Mesendoderm (in vitro differentiated cells): Measurements from ENCODE around the gene UXS1.
A peak's percentile ranks its signal among the peaks of the same experiment; 100 is the strongest.

ENCODE experiments used
- DNase-seq: peaks from one replicate; pipeline ENCODE4 v3.0.0; 2013
- H2AK5ac ChIP-seq: 2 replicates; pipeline ENCODE4 v1.6.1; 2013; ENCODE audit warnings: low read length, inconsistent platforms
- H2BK120ac ChIP-seq: 2 replicates; pipeline ENCODE4 v1.6.1; 2013; ENCODE audit warnings: low read depth, mild to moderate bottlenecking, low read length, moderate library complexity, mixed read lengths
- H2BK15ac ChIP-seq: replicated peaks from 2 replicates; pipeline ENCODE4 v1.6.1; 2013; ENCODE audit warnings: low read depth, mild to moderate bottlenecking, moderate library complexity
- H2BK5ac ChIP-seq: 2 replicates; pipeline ENCODE4 v1.6.1; 2013; ENCODE audit warnings: low read length, inconsistent platforms
- H3K18ac ChIP-seq: 2 replicates; pipeline ENCODE4 v1.6.1; 2013; ENCODE audit warnings: mild to moderate bottlenecking, low read length, mixed read lengths
- H3K23ac ChIP-seq: one replicate; pipeline ENCODE4 v1.6.1; 2013; ENCODE audit warnings: low read length
- H3K27ac ChIP-seq: 2 replicates; pipeline ENCODE4 v1.5.1; 2013; ENCODE audit warnings: low read depth, mild to moderate bottlenecking, inconsistent platforms, low read length, moderate library complexity
- H3K27me3 ChIP-seq: 2 replicates; pipeline ENCODE4 v1.6.1; 2013; ENCODE audit warnings: low read length, control low read depth, mild to moderate bottlenecking, inconsistent platforms; ENCODE audit not compliant: insufficient read depth, poor library complexity
- H3K36me3 ChIP-seq: 2 replicates; pipeline ENCODE4 v1.6.1; 2013; ENCODE audit warnings: low read length, inconsistent platforms; ENCODE audit not compliant: control insufficient read depth, insufficient read depth
- H3K4ac ChIP-seq: one replicate; pipeline ENCODE4 v1.6.1; 2013; ENCODE audit warnings: low read depth, mild to moderate bottlenecking, low read length, moderate library complexity
- H3K4me1 ChIP-seq: 2 replicates; pipeline ENCODE4 v1.6.1; 2013; ENCODE audit warnings: low read depth, low read length, inconsistent platforms; ENCODE audit not compliant: control insufficient read depth
- H3K4me2 ChIP-seq: 2 replicates; pipeline ENCODE4 v1.6.1; 2013; ENCODE audit warnings: low read length
- H3K4me3 ChIP-seq: 2 replicates; pipeline ENCODE4 v1.5.1; 2013; ENCODE audit warnings: mild to moderate bottlenecking, low read length
- H3K56ac ChIP-seq: one replicate; pipeline ENCODE4 v1.6.1; 2013; ENCODE audit warnings: low read length
- H3K79me1 ChIP-seq: 2 replicates; pipeline ENCODE4 v1.6.1; 2013; ENCODE audit warnings: low read length, inconsistent platforms
- H3K79me2 ChIP-seq: 2 replicates; pipeline ENCODE4 v1.6.1; 2013; ENCODE audit warnings: mild to moderate bottlenecking, low read length; ENCODE audit not compliant: control insufficient read depth, insufficient read depth
- H3K9ac ChIP-seq: 2 replicates; pipeline ENCODE4 v1.6.1; 2013; ENCODE audit warnings: low read length, inconsistent platforms
- H4K5ac ChIP-seq: one replicate; pipeline ENCODE4 v1.6.1; 2013; ENCODE audit warnings: low read length
- H4K8ac ChIP-seq: one replicate; pipeline ENCODE4 v1.6.1; 2013; ENCODE audit warnings: low read depth, mild to moderate bottlenecking, control low read depth, low read length, moderate library complexity
- WGBS: extraction: QIAGEN DNeasy Blood & Tissue Kit; methylation state at CpG from one replicate; pipeline ENCODE4 v1.1.7; 2013; ENCODE audit warnings: low lambda C conversion rate, missing lambda C conversion rate; ENCODE audit not compliant: insufficient coverage; ENCODE audit errors: extremely low coverage; 5-methylcytosine and 5-hydroxymethylcytosine counted together

Gene UXS1

GRCh38 chr2:106153781-106154180, 40.3 kb downstream of the UXS1 start:
- no peak overlapping the region for H3K27ac ChIP-seq
- no peak overlapping the region for H3K4me3 ChIP-seq
- no peak overlapping the region for H3K4me2 ChIP-seq
- H2BK5ac ChIP-seq, result no peak overlapping the region
- H4K8ac ChIP-seq, result no peak overlapping the region
- H3K9ac ChIP-seq, result no peak overlapping the region
- no peak overlapping the region for H2AK5ac ChIP-seq
- no peaks in the 10 kb centered on the region for H3K27me3 ChIP-seq
- H3K23ac ChIP-seq, result no peak overlapping the region
- no peaks in the 10 kb centered on the region for H3K36me3 ChIP-seq
- H3K4me1 ChIP-seq, result no peaks in the 10 kb centered on the region
- WGBS, result no CpG with 5 or more reads among the region's 1 CpG
- no peaks in the 10 kb centered on the region for H3K79me1 ChIP-seq
- no peak overlapping the region for H3K18ac ChIP-seq
- DNase-seq, result no peak
- H3K79me2 ChIP-seq, result no peaks in the 10 kb centered on the region
- H4K5ac ChIP-seq, result no peak overlapping the region
- H2BK15ac ChIP-seq, result no peak overlapping the region
- H3K56ac ChIP-seq, result no peak overlapping the region
- no peak overlapping the region for H3K4ac ChIP-seq
- no peak overlapping the region for H2BK120ac ChIP-seq

GRCh38 chr2:106147665-106148064, 46.4 kb downstream of the UXS1 start:
- Histone ChIP-seq H2AK5ac (no peak overlapping the region), H3K27me3 (no peaks in the 10 kb centered on the region), H3K36me3 (no peaks in the 10 kb centered on the region), H3K27ac (no peak overlapping the region), H3K4ac (no peak overlapping the region), H4K5ac (no peak overlapping the region), H2BK15ac (no peak overlapping the region), H3K18ac (no peak overlapping the region), H3K56ac (no peak overlapping the region), H3K79me1 (no peaks in the 10 kb centered on the region), H3K4me2 (no peak overlapping the region), H2BK120ac (no peak overlapping the region), H4K8ac (no peak overlapping the region), H2BK5ac (no peak overlapping the region), H3K9ac (no peak overlapping the region), H3K4me3 (no peak overlapping the region), H3K23ac (no peak overlapping the region), H3K79me2 (no peaks in the 10 kb centered on the region), H3K4me1 (no peaks in the 10 kb centered on the region)
- no peak for DNase-seq
- WGBS, result no CpG with 5 or more reads among the region's 3 CpGs

- H3K9ac ChIP-seq, result no peak overlapping the region
- no peaks in the 10 kb centered on the region for H3K79me2 ChIP-seq
- H2BK5ac ChIP-seq, result no peak overlapping the region
- no peak overlapping the region for H3K23ac ChIP-seq
- H2AK5ac ChIP-seq, result no peak overlapping the region
- no CpG with 5 or more reads among the region's 3 CpGs for WGBS
- H3K36me3 ChIP-seq, result no peaks in the 10 kb centered on the region
- peak; percentile 44 for DNase-seq
- no peaks in the 10 kb centered on the region for H3K27me3 ChIP-seq
- H3K79me1 ChIP-seq, result peaks cover 3% of the 10 kb centered on the region
- H2BK120ac ChIP-seq, result no peak overlapping the region
- no peaks in the 10 kb centered on the region for H3K4me1 ChIP-seq
- H3K18ac ChIP-seq, result no peak overlapping the region
- no peak overlapping the region for H3K27ac ChIP-seq
- no peak overlapping the region for H3K4ac ChIP-seq
- H4K5ac ChIP-seq, result no peak overlapping the region
- H2BK15ac ChIP-seq, result no peak overlapping the region
- no peak overlapping the region for H3K56ac ChIP-seq
- H3K4me2 ChIP-seq, result no peak overlapping the region
- H4K8ac ChIP-seq, result no peak overlapping the region
- H3K4me3 ChIP-seq, result no peak overlapping the region
Measured at GRCh38 chr2:106147159-106147558, 46.9 kb downstream of the UXS1 start.

DNA sequence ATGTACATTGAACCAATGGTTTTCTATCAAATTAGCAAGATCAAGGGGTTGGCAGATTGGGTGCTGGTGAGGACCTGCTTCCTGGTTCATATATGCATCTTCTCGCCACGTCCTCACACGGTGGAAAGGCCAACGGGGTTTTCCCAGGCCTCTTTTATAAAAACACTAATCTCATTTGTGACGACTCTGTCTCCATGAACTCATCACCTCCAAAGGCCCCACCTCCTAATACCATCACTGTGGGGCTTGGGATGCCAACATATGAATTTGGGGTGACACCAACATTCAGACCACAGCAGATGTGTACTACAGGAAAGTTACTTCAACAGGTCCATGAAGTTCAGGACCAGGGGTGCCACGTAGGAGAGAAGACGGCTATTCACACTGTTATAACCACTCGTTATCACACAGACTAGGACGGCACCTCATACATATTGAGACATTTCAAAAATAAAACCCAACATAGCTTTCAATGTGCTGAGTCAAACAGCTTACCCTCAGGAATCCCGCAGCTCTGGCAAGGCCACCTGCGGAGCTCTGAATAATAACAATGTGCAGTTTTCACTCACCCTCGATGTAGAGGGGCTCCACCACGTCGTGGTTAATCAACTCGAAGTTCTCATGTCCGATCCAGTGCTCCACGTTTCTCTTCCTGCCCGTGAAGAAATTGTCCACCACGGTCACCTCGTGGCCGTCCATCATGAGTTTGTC, 49.3 kb downstream of the UXS1 start:
- Histone ChIP-seq H3K27ac (no peak overlapping the region), H2BK5ac (no peak overlapping the region), H2BK15ac (no peak overlapping the region), H3K4me2 (no peak overlapping the region), H3K4ac (no peak overlapping the region), H4K8ac (no peak overlapping the region), H3K18ac (no peak overlapping the region), H3K36me3 (no peaks in the 10 kb centered on the region), H3K4me3 (no peak overlapping the region), H3K79me1 (peaks cover 3% of the 10 kb centered on the region), H2BK120ac (no peak overlapping the region), H4K5ac (no peak overlapping the region), H3K4me1 (no peaks in the 10 kb centered on the region), H3K56ac (no peak overlapping the region), H3K9ac (no peak overlapping the region), H3K27me3 (no peaks in the 10 kb centered on the region), H3K79me2 (no peaks in the 10 kb centered on the region), H3K23ac (peak overlapping the region; percentile 66), H2AK5ac (no peak overlapping the region)
- WGBS, result no CpG with 5 or more reads among the region's 21 CpGs
- DNase-seq, result no peak

- Histone ChIP-seq H2BK5ac (no peak overlapping the region), H2BK15ac (no peak overlapping the region), H3K4ac (no peak overlapping the region), H3K18ac (no peak overlapping the region), H3K4me2 (no peak overlapping the region), H3K9ac (no peak overlapping the region), H2BK120ac (no peak overlapping the region), H3K56ac (no peak overlapping the region), H3K79me1 (peaks cover 3% of the 10 kb centered on the region), H3K23ac (no peak overlapping the region), H3K27ac (no peak overlapping the region), H2AK5ac (no peak overlapping the region), H3K27me3 (no peaks in the 10 kb centered on the region), H3K36me3 (no peaks in the 10 kb centered on the region), H3K4me1 (no peaks in the 10 kb centered on the region), H4K8ac (no peak overlapping the region), H3K79me2 (no peaks in the 10 kb centered on the region), H4K5ac (no peak overlapping the region), H3K4me3 (no peak overlapping the region)
- peak; percentile 90 for DNase-seq
- no CpG with 5 or more reads among the region's 7 CpGs for WGBS
Measured at GRCh38 chr2:106143495-106144215, 50.4 kb downstream of the UXS1 start.
